ENCODE results near the gene ZNF644.
"Not testable (repeated sequence)": the region's sequence is repeated elsewhere in the genome, so short reads cannot be mapped to it uniquely, and the experiment has no call there.

The ZNF644 gene

GRCh38 chr1:90925928-90926869 is 95.6 kb downstream of the ZNF644 start:
- no peak for DNase-seq (ENCODE audit: low read depth)

- no peak for DNase-seq (ENCODE audit: low read depth)
Observed at GRCh38 chr1:90924982-90925381, 96.9 kb downstream of the ZNF644 start.

- no peak for DNase-seq (ENCODE audit: low read depth)
Observed at GRCh38 chr1:90922996-90923395, 98.8 kb downstream of the ZNF644 start.

- no peak for DNase-seq (ENCODE audit: low read depth)
Observed at GRCh38 chr1:90922202-90922601, 99.6 kb downstream of the ZNF644 start.

GRCh38 chr1:90919900-90920299 is 101.9 kb downstream of the ZNF644 start:
- DNase-seq (ENCODE audit: low read depth), result no peak

- no peak for DNase-seq (ENCODE audit: low read depth)
Observed at GRCh38 chr1:90919190-90919719, 102.6 kb downstream of the ZNF644 start.

GRCh38 chr1:90911353-90911752 is 110.5 kb downstream of the ZNF644 start:
- DNase-seq (ENCODE audit: low read depth), result no peak

GRCh38 chr1:90902672-90903071 is 119.2 kb downstream of the ZNF644 start:
- no peak for DNase-seq (ENCODE audit: low read depth)

GRCh38 chr1:90899263-90899662 is 122.6 kb downstream of the ZNF644 start:
- no peak for DNase-seq (ENCODE audit: low read depth)

GRCh38 chr1:90893679-90894078 is 128.2 kb downstream of the ZNF644 start:
- not testable (repeated sequence) for DNase-seq (ENCODE audit: low read depth)

- DNase-seq (ENCODE audit: low read depth), result not testable (repeated sequence)
Observed at GRCh38 chr1:90892884-90893283, 129.0 kb downstream of the ZNF644 start.

GRCh38 chr1:90892196-90892595 is 129.6 kb downstream of the ZNF644 start:
- not testable (repeated sequence) for DNase-seq (ENCODE audit: low read depth)

- DNase-seq (ENCODE audit: low read depth), result not testable (repeated sequence)
Observed at GRCh38 chr1:90891756-90892155, 130.1 kb downstream of the ZNF644 start.

GRCh38 chr1:90882221-90882620 is 139.6 kb downstream of the ZNF644 start:
- DNase-seq (ENCODE audit: low read depth), result no peak

- no peak for DNase-seq (ENCODE audit: low read depth)
Observed at GRCh38 chr1:90881034-90881433, 140.8 kb downstream of the ZNF644 start.

- no peak for DNase-seq (ENCODE audit: low read depth)
Observed at GRCh38 chr1:90879281-90879680, 142.6 kb downstream of the ZNF644 start.

GRCh38 chr1:90876101-90876500 is 145.7 kb downstream of the ZNF644 start:
- no peak for DNase-seq (ENCODE audit: low read depth)
